Fibroblast of the aortic adventitia (primary cell): Measurements from ENCODE around the gene SLC8A3. TPM values are rescaled to one million over a fixed set of nuclear protein-coding genes. Genes with fewer than 3 reads are reported as not detected.

Experiments
- DNase-seq: peaks from one replicate; pipeline ENCODE4 v3.0.0-alpha.2; 2010; ENCODE audit warnings: low read depth
- H3K4me3 ChIP-seq: 2 replicates; pipeline ENCODE4 v1.5.1; 2011; ENCODE audit warnings: low read depth, mild to moderate bottlenecking, control low read depth, low read length, moderate library complexity
- CTCF ChIP-seq: IDR thresholded peaks from 2 replicates; pipeline ENCODE4 v1.5.1; 2011; ENCODE audit warnings: mild to moderate bottlenecking, low read length, control low read depth, inconsistent platforms; ENCODE audit not compliant: insufficient read depth
- total RNA-seq: library from RNA; depleted of rRNA; stranded (reverse); fragments of >200 nt; gene quantifications from 2 replicates; pipeline ENCODE4 v1.2.3, GENCODE V29; 2012; ENCODE audit warnings: low replicate concordance

SLC8A3 gene
- total RNA-seq, 1 donor = not detected

DNA sequence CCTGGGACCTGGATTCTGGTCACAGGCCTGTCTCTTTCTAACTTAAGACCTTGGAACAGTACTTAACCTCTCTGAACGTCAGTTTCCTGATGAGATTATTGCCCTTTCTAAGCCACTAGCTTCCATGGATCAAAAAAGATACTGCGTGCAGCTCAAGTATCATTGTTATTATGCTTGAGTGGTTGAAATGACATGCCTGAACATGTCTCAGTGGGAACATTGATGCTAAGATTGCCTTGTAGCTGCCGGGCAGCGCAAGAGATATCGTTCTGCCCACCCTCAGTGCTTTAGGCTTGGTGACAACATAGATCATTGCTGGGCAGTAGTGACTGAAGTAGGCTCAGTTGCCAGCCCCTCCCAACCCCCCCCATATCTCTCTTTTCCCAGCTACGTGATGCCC lies 177.7 kb downstream of the SLC8A3 start:
- H3K4me3 ChIP-seq = no peak overlapping the region
- no peak for DNase-seq
- TF ChIP-seq CTCF = no peak

- no peak overlapping the region for H3K4me3 ChIP-seq
- TF ChIP-seq CTCF = no peak
- DNase-seq = peak; percentile 24
These were observed 178.8 kb downstream of the SLC8A3 start for GRCh38 chr14:70009961-70010360.

- no peak overlapping the region for H3K4me3 ChIP-seq
- DNase-seq = no peak
- TF ChIP-seq CTCF = no peak
These were observed 180.2 kb downstream of the SLC8A3 start for GRCh38 chr14:70008284-70009262.

GRCh38 chr14:70006699-70007098 lies 182.1 kb downstream of the SLC8A3 start:
- no peak for TF ChIP-seq CTCF
- no peak overlapping the region for H3K4me3 ChIP-seq
- no peak for DNase-seq

DNA sequence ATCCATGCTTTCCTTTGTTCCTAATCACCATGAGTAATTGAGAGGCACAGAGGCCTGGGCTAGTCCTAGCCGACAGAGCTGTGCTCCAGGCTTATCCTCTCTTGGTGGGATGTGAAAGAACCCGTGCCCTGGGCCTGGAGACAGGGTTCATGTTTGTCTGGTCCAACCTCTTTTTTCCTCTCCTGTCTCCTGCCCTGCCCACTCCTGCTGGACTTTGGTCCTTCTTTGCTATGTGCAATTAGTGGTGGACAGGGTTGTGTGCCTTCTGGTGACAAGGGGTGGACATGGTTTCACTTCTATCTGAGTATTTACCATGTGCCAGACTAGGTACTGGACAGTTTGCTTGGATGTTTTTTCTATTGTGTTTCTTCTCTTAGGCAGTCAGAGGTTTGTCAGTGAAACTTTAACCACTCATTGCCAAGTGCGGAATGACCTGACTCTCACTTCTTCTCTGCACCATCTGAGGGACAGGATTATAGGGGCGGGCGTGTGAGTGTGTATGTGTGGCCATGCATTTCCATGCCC lies 183.4 kb downstream of the SLC8A3 start:
- H3K4me3 ChIP-seq = no peak overlapping the region
- DNase-seq = no peak
- no peak for TF ChIP-seq CTCF

GRCh38 chr14:70004791-70005190 lies 184.0 kb downstream of the SLC8A3 start:
- no peak for DNase-seq
- no peak overlapping the region for H3K4me3 ChIP-seq
- no peak for TF ChIP-seq CTCF
